ENCODE measurements around the gene MYO1D.
"Not testable (repeated sequence)": the region's sequence is repeated elsewhere in the genome, so short reads cannot be mapped to it uniquely, and the experiment has no call there.

The MYO1D gene

DNA sequence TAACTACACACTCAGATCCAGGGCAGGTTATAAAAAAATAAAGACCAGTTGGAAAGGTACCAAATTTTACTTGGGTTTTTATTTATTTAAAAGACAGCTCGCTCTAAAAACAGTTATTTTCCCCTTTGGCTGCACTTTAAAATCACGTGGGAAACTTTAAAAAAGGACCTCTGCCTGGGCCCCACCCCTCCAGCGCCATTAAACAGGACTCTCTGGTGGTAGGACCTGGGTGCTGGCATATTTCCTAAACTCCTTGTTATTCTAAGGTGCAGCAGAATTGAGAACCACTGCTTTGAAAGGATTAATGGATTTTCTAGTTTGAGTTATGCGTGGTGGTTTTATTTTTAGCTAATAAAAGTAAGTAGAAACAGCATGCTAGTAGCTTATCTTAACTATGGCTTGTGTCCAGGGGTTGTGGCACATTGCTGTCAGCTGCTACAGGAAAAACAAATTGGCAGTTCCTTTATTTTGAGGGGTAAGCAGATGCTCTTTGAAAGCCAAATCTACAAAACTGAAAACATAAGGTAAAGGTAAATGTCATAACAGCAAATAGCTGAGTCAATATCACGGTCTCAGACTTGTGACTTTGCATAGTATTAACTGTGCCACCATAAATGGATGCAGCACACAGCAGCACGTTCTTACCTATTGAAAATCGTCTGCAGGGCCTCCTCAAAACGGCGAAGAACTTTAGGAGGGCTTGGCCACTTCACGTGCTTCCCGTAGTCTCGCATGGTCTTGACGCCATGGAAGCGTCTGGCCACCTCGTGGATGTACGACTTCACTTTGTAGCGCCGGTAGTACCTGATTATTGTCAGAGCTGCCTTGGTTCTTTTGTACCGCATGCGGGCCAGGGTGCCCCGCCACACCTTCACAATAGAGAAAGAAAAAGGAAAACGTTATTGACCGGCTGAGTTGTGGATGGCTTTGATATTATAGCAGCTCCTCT, 218.2 kb downstream of the MYO1D start:
- DNase-seq, result no peak

- no peak for DNase-seq
Observed at GRCh38 chr17:32656886-32657285, 220.0 kb downstream of the MYO1D start.

DNA sequence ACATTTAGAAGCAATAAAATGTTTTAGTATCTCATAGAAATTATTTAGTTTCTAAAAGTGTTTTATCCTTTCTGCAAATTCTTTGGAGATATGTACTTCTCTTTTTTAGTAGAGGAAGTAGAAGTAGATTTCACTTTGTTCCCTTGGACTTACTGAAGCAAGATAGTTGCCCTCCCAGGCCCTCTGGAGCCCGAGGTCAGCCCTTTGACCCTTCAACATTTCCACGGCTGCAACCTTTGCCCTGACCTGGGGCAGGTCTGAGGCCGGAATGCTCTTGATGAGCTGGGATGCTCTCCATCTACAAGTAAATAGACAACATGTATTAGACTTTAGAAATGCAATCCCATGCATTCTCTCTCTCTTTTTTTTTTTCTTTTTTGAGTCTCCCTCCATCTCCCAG, 222.6 kb downstream of the MYO1D start:
- DNase-seq, result no peak

DNA sequence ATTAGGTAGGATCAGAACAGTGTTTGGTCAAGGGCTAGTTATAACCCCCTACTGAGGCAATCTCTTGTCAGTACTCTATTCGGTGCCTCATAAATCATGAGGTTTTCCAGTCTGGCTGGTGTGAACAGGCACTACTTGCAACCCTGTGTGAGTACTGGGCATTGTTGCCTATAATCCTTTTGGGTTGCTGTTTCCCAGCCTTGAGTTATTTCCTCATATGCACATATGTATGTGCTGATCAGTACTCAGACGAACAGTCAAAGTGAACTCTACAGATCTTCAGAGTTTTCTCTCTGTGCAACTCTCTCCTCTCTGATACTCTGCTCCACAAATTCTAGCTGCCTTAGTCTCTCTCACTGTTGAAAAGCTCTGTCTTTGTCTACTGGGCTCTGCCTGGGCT, 225.8 kb downstream of the MYO1D start:
- DNase-seq, result no peak

GRCh38 chr17:32648450-32648849, 228.5 kb downstream of the MYO1D start:
- no peak for DNase-seq

- no peak for DNase-seq
Observed at GRCh38 chr17:32646941-32647340, 230.0 kb downstream of the MYO1D start.

- not testable (repeated sequence) for DNase-seq
Observed at GRCh38 chr17:32641514-32641913, 235.4 kb downstream of the MYO1D start.

DNA sequence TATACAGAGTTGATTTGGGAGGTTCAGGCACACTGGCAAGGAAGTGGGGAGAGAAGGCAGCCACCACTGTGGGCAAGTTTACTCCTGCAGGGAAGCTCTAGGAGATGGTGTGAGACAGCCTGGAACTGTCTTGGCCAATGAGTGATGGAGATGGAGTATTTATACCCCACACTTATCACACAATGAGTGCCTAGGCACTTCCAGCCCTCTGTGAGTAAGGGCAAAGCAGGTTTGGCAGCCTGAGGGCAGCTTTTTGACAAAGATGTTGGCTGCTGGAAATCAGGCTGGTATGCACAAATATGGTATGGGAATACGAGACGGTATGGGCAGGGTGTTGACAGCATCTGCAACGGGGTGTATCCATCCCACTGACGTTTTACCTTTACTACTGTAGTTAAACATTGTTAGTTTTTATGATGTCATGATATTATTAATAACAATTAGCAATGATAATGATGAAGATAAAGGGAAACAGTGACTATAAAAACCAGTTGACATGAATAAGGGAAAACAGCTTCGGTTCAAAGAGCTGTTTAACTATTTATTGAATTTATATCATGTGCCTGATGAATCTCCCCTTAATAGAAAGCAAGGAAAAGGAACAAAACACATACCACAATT, 240.2 kb downstream of the MYO1D start:
- no peak for DNase-seq

DNA sequence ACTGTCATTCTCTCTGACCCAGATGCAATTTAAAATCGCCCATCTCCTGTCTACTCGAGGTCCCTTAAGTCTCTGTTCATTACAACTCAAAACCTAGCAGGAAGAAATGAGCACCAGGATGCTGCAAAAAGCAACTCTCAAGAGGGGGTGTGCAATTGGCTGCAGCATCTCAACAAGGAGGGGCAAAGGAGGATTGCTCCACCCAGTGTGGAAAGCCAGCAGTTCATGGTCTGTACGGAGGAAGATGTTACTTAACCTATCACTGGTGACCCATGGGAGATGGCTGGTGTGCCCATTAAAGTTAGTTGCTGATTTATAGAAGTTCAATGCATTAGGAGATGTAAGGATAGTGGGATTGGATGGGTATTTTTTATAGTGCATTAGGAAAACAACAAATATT, 242.8 kb downstream of the MYO1D start:
- DNase-seq, result no peak

GRCh38 chr17:32631341-32632096, 245.4 kb downstream of the MYO1D start:
- DNase-seq, result no peak

DNA sequence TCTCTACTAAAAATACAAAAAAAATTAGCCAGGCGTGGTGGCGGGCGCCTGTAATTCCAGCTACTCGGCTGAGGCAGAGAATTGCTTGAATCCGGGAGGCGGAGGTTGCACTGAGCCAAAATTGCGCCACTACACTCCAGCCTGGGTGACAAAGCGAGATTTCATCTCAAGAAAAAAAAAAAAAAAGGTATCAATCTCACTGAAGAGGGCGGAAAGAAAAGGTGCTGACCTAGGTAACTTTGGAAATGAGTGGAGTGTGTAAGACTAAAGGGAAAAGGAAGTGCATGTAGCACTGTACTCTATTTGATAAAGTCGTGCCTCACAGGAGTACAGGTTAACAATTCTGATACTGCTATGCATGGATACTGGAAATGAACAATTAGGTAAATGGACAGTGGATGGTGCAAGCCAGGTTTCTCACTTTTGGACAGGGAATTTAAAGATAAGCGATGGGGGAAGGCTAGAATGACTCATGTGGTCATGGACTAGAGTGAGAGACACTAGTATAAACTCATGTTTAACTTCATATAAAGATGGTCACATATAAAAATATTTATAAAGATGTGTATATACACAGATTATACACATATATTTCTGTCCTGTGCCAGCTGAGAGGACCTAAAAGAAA, 247.2 kb downstream of the MYO1D start:
- no peak for DNase-seq

DNA sequence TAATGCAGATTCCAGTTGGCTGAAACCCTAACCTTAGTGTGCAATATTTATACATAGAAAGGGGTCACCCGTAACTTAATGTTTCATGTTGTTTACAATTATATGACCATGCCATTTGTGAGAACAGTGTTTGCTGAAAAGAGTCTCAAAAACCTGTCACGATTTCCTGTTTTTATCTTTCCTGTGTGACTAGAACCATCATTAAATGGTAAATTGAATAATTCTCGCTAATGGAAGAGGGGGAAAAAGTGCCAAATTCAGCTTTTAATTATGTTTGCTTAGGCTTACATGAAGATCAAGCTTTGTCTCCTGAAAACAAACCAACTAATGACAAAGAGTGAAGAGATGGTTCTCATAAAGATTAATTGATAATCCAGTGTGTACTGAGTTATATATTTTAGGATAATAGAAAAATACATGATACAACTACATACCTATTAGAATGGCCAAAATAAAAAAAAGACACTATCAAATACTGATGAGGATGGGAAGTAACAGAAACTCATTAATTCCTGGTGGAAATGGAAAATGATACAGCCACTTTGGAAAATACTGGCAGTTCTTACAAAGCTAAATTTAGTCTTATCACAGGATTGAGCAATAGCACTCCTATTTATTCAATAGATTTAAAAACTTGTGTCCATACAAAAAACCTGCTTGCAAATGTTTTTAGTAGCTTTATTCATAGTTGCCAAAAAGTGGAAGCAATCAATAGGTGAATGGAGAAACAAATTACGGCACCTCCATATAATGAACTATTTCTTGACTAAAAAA, 248.5 kb downstream of the MYO1D start:
- no peak for DNase-seq

DNA sequence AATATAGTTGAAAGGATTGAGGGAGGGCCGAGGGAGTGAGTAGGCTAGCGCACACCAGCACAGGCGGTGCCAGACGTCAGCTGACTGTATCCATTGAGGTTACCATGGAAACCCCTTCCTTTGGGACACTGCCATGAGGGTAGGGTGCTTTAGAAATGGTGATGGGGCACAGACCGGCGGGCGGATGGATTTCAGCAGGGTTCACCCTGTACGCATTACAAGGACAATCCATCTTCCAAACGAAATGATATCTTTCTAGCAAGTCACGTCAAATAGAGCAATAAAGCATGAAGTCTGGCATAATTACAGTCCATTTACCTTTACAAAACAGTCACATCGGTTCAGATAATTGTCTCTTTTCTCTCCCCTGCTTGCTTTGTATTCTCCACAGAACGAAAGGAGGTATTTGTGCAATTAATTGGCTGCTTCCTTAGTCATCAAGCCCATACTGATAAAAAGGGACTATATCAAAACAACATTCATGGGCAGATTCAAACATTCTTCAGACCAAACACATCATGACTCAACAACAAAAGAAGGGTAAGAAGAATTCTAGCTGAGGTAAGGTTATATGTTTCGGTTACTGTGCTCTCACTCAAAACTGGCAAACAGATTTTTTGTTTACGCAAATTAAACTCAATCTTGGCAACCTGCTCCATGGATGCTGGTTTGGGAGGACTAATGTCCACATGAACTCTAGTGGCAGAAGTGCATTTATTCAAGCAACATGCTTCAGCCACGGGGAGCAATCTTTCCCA, 249.5 kb downstream of the MYO1D start:
- no peak for DNase-seq

GRCh38 chr17:32626379-32626791, 250.5 kb downstream of the MYO1D start:
- no peak for DNase-seq

- DNase-seq, result no peak
Observed at GRCh38 chr17:32625971-32626370, 251.0 kb downstream of the MYO1D start.

DNA sequence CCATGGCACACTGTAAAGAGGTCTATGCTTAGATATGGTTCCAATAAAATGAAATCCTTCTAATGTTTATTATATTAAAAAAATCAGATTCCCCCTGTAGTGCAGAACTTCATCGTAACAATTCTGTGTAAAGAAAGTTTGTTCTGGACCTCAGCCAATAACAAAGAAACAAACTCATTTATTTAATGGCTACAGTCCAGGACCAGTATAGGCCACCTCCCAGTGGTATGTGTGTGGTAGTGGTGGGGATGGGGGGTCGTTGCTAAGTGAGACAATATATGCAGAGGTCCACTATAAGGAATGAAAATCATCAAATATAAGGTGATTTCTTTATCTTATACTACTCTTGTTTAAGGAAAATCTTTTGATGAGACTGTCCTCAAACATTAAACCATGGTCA, 253.7 kb downstream of the MYO1D start:
- DNase-seq, result no peak

GRCh38 chr17:32622540-32622939, 254.4 kb downstream of the MYO1D start:
- no peak for DNase-seq

DNA sequence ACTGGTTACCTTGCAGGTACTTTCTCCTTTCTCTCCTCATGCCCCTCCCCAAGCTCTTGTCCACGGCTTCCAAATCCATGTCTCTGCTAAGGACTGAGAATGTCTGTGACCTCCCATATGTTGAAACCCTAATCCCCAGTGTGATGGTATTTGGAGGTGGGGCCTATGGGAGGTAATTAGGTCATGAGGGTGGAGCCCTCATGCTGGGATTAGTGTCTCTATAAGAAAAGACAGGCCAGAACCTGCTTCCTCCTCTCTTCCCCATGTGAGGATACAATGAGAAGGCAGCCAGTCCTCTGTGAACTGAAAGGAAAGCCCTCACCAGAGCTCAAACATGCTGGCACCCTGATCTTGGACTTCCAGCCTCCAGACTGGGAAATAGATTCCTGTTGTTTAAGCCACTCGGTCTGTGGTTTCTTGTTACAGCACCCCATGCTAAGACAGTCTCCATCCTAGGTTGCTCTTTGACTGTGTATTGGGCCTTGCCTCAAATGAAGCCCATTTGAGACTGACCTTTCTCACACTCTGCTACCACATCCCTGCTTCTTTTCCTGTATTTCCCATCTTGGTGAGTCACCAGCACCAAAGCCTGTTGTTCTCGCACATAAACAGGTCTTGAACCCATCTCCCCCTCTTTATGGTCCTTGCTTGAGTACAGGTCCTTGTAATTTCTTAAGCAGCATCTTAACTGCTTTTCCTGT, 255.2 kb downstream of the MYO1D start:
- no peak for DNase-seq

GRCh38 chr17:32615326-32615725, 261.6 kb downstream of the MYO1D start:
- no peak for DNase-seq

- no peak for DNase-seq
Observed at GRCh38 chr17:32610943-32611342, 266.0 kb downstream of the MYO1D start.
